ENCODE data around the gene UROD.

DNA sequence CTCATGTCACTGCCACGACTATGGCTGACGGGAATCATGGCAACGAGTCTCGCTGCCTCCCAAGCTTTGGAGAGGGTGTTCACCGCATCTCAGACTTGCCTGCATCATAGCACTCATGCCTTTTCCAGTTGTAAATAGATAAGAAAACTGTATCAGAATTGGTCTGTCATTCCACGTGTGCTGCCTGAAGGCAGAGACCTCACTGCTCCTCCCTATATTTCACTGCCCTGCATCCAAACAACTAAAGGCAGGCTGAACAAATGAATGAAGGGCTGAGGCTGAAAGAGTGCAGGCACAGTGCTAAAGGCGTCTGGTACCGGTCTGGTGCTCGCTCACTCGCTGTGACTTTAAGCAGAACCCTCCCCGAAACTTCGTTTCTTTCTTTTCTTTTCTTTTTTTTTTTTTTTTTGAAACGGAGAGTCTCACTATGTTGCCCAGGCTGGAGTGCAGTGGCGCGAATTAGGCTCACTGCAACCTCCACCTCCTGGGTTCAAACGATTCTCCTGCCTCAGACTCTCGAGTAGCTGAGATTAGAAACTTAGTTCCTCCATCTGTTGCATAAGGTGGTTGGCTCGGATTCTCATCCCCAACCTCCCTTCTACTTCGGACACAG, 26.2 kb upstream of the UROD start:
- TF ChIP-seq, protein P1, sequence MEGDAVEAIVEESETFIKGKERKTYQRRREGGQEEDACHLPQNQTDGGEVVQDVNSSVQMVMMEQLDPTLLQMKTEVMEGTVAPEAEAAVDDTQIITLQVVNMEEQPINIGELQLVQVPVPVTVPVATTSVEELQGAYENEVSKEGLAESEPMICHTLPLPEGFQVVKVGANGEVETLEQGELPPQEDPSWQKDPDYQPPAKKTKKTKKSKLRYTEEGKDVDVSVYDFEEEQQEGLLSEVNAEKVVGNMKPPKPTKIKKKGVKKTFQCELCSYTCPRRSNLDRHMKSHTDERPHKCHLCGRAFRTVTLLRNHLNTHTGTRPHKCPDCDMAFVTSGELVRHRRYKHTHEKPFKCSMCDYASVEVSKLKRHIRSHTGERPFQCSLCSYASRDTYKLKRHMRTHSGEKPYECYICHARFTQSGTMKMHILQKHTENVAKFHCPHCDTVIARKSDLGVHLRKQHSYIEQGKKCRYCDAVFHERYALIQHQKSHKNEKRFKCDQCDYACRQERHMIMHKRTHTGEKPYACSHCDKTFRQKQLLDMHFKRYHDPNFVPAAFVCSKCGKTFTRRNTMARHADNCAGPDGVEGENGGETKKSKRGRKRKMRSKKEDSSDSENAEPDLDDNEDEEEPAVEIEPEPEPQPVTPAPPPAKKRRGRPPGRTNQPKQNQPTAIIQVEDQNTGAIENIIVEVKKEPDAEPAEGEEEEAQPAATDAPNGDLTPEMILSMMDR (IDR thresholded peaks at IDR 0.05): no peak
- no peak for TF ChIP-seq POLR2A (IDR thresholded peaks at IDR 0.05)
